HFFc6 (cell line): Measurements from ENCODE around the gene PTRH2. TPM values are rescaled to one million over a fixed set of nuclear protein-coding genes. Genes with fewer than 3 reads are reported as not detected.
"Not testable (repeated sequence)": the region's sequence is repeated elsewhere in the genome, so short reads cannot be mapped to it uniquely, and the experiment has no call there.

Source experiments
- DNase-seq: peaks from one replicate; pipeline ENCODE4 v3.0.0-alpha.2; 2018
- H3K27ac Mint-ChIP-seq: 2 replicates; pipeline ENCODE4 v1.8.0; 2020; ENCODE audit warnings: mild to moderate bottlenecking, mixed read lengths
- H3K27me3 Mint-ChIP-seq: 2 replicates; pipeline ENCODE4 v1.8.0; 2021; ENCODE audit warnings: mild to moderate bottlenecking, moderate library complexity, mixed read lengths; ENCODE audit not compliant: insufficient read depth
- H3K36me3 Mint-ChIP-seq: 2 replicates; pipeline ENCODE4 v1.8.0; 2021; ENCODE audit warnings: low read depth, mixed read lengths
- H3K4me1 Mint-ChIP-seq: 2 replicates; pipeline ENCODE4 v1.8.0; 2020; ENCODE audit warnings: low read depth, mixed read lengths
- H3K4me3 Mint-ChIP-seq: 2 replicates; pipeline ENCODE4 v1.8.0; 2020; ENCODE audit warnings: mild to moderate bottlenecking, moderate library complexity, mixed read lengths
- H3K9me3 Mint-ChIP-seq: 2 replicates; pipeline ENCODE4 v1.8.0; 2020; ENCODE audit warnings: mild to moderate bottlenecking, mixed read lengths
- CTCF ChIP-seq: fragments of 200-600 bp; sonication (generic); IDR thresholded peaks from 2 replicates; pipeline ENCODE4 v1.5.0; 2021; ENCODE audit warnings: antibody characterized with exemption, mild to moderate bottlenecking
- long read RNA-seq: library from polyadenylated mRNA; unstranded; transcript quantifications from one replicate; pipeline ENCODE4 v2.0.0, GENCODE V29; 2019
- total RNA-seq, 6 experiments: library from RNA; stranded (reverse); fragmentation: NEBNext Ultra II Directional; extraction: Animal tissue kit (Norgen Biotek cat#: 25700); gene quantifications; 2 replicates in 1 of 6; 3 replicates in 5 of 6; pipeline ENCODE4 v1.2.3, GENCODE V29; 2021

Gene PTRH2
- total RNA-seq, result 10 to 100 TPM; 20.7 to 31.8 (median 23.0) TPM
- long read RNA-seq, full-length matches to known transcripts, result 30 of 34 reads
- long read RNA-seq, partial matches to known transcripts, result 0 of 34 reads
- long read RNA-seq, other reads (novel, unspliced or antisense), result 4 of 34 reads

- peaks cover 36% of the 10 kb centered on the region for H3K36me3 Mint-ChIP-seq
- TF ChIP-seq CTCF, result no peak
- H3K4me1 Mint-ChIP-seq, result peaks cover 42% of the 10 kb centered on the region
- peaks cover 22% of the 10 kb centered on the region for H3K27me3 Mint-ChIP-seq
- peaks cover 18% of the 10 kb centered on the region for H3K9me3 Mint-ChIP-seq
- peak within 1 kb of the TSS; percentile 96 for H3K4me3 Mint-ChIP-seq
- peak; percentile 100 for DNase-seq
- H3K27ac Mint-ChIP-seq, result peak within 1 kb of the TSS; percentile 98
Observed at GRCh38 chr17:59707149-59707970, at the start of gene PTRH2, which contains the start of gene VMP1. TSS of gene PTRH2 (minus strand) at chr17:59707430. CDS start at chr17:59697978, 9,452 bp downstream. TSS of gene VMP1 (plus strand) at chr17:59707654. CDS start at chr17:59731447, 23,793 bp downstream.

- H3K4me3 Mint-ChIP-seq, result peak overlapping the region; percentile 18
- H3K9me3 Mint-ChIP-seq, result no peaks in the 10 kb centered on the region
- H3K27ac Mint-ChIP-seq, result peak overlapping the region; percentile 78
- peaks cover 77% of the 10 kb centered on the region for H3K4me1 Mint-ChIP-seq
- peak; percentile 72 for DNase-seq
- no peak for TF ChIP-seq CTCF
- H3K27me3 Mint-ChIP-seq, result no peaks in the 10 kb centered on the region
- H3K36me3 Mint-ChIP-seq, result peaks cover 21% of the 10 kb centered on the region
Observed at GRCh38 chr17:59756236-59756818, 49.1 kb upstream of the PTRH2 start.

GRCh38 chr17:59755069-59755468 lies 47.8 kb upstream of the PTRH2 start:
- peak overlapping the region; percentile 82 for H3K27ac Mint-ChIP-seq
- H3K36me3 Mint-ChIP-seq, result peaks cover 15% of the 10 kb centered on the region
- DNase-seq, H3K9me3 Mint-ChIP-seq, H3K27me3 Mint-ChIP-seq: not testable (repeated sequence)
- H3K4me3 Mint-ChIP-seq, result peak overlapping the region; percentile 67
- peaks cover 73% of the 10 kb centered on the region for H3K4me1 Mint-ChIP-seq

GRCh38 chr17:59754552-59754951 lies 47.3 kb upstream of the PTRH2 start:
- peaks cover 10% of the 10 kb centered on the region for H3K36me3 Mint-ChIP-seq
- no peak for TF ChIP-seq CTCF
- no peaks in the 10 kb centered on the region for H3K27me3 Mint-ChIP-seq
- H3K4me3 Mint-ChIP-seq, result peak overlapping the region; percentile 67
- no peaks in the 10 kb centered on the region for H3K9me3 Mint-ChIP-seq
- H3K27ac Mint-ChIP-seq, result peak overlapping the region; percentile 82
- DNase-seq, result peak; percentile 85
- H3K4me1 Mint-ChIP-seq, result peaks cover 70% of the 10 kb centered on the region

- Mint-ChIP-seq H3K9me3 (no peaks in the 10 kb centered on the region), H3K36me3 (peaks cover 5% of the 10 kb centered on the region; the same call in 1 of the 2 replicates), H3K27ac (peak overlapping the region; percentile 82), H3K4me3 (peak overlapping the region; percentile 67), H3K27me3 (no peaks in the 10 kb centered on the region), H3K4me1 (peaks cover 68% of the 10 kb centered on the region)
- TF ChIP-seq CTCF, result peak; percentile 93
- peak; percentile 84 for DNase-seq
Observed at GRCh38 chr17:59753522-59754467, 46.6 kb upstream of the PTRH2 start.
